NCI-H2029 treated with DMSO at 0.1 percent for 48 hours (cell line): Measurements from ENCODE around the gene MED29.

Experiments used
- DNase-seq: peaks from one replicate; lab custom pipeline; 2025; lab: John Stamatoyannopoulos, UW

The MED29 gene

DNA sequence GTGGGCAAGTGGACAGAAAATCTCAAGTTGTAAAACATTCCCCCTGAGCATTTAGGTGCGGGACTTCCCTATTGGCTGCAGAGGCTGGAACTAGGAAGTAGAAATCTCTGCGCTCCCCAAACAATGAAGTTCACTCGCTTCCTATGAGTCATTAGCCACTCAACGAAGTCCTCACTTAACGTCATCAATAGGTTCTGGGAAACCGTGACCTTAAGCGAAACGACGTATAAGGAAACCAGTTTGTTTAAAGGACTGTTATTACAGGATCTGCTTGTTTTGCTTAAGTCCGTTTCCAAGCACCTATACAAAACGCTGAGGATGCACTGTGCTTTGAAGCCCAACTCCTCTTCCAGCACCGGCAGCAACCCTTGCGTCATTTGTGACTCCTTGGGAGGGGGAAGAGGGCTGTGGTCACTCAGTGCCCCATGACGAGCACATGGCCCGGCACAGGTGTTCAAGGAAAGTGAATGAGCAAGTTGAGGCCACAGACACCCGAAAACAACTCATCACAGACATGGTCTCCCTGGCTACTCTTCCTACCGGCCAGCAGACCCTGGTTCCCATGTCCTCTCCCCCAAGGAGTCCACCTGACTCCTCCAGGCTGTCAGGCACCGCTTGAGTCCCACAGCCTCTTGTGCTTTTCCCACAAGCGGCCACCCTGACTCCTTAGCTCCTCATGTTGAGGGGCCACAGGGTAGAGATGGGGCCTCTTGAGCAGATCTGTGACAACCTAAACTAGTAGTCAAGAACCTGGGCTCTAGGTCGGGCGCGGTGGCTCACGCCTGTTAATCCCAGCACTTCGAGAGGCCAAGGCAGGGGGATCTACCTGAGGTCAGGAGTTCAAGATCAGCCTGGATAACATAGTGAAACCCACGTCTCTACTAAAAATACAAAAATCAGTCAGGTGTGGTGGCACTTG is 39.8 kb downstream of the MED29 start:
- DNase-seq, result peak; percentile 45

DNA sequence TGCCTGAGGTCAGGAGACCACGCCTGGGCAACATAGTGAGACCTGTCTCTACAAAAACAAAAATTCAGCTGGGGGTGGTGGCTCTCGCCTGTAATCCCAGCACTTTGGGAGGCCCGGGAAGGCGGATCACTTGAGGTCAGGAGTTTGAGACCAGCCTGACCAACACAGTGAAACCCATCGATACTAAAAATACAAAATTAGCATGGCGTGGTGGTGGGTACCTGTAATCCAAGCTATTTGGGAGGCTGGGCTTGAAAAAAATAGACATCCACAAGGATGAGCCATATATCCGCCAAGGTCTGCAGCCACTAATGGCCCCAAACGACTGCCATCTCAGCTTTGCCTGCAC is 41.5 kb downstream of the MED29 start:
- no peak for DNase-seq

DNA sequence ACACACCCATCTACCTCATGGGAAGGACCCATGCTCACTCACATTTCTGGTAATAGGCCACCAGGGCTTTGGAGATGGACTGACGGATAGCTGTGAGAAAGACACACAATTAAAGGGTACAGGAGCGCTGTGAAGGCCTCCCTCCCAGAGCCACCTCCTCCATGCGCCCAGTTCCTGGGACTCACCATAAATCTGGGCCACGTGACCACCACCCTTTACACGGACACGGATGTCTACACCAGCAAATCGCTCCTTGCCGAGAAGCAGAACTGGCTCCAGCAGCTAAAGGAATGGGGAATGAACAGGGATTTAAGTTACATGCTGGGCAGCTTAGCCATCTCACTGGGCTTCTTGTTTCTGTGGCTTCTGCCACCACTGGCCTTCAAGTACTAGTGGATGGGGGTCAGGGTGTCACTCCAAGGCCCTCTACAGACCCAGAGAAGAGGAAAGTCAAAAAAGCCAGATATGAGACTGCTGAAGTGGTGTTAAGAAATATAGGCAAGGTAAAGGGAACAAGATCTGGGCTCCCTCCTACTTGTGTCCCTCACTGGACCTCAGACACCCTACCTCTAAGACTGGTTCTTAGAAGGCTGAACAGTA is 42.4 kb downstream of the MED29 start:
- no peak for DNase-seq

DNA sequence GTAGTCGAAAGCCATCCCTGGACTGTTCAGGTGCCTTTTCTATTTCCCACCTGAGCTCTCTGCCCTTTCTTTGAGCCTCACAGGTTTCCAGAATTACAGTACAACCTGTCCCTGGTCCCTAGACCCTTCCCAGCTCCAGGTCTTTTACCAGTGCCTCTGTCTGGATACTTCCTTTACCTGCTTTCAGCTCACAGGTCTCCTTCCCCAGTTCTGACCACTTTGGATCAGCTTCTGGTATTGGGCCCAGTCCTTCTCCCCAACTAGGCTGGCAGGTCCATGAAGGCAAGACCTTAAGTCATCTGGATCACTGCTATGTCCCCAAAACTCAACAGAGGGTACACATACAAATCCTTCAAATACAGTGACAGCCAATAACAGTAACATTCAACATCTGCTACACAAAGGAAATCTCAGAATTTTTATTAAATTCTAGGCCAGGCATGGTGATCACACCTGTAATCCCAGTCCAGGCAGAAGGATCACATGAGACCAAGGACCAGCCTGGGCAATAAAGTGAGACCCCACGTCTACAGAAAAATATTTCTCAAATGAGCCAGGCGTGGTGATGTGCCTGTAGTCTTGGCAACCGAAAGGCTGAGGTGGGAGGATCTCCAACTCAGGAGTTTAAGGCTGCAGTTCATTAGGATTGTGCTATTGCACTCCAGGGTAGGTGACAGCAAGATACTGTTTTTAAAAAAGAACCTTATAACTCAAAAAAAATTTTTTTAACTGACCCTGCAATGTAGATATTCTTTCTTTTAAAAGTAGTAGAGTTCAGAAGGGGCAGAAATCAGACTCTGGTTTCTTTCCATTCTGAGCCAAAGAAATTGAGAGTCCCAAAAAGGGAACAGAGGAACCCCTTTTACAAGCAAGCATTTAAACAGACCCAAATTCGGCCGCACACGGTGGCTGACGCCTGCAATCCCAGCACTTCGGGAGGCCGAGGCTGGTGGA is 43.2 kb downstream of the MED29 start:
- DNase-seq, result no peak

DNA sequence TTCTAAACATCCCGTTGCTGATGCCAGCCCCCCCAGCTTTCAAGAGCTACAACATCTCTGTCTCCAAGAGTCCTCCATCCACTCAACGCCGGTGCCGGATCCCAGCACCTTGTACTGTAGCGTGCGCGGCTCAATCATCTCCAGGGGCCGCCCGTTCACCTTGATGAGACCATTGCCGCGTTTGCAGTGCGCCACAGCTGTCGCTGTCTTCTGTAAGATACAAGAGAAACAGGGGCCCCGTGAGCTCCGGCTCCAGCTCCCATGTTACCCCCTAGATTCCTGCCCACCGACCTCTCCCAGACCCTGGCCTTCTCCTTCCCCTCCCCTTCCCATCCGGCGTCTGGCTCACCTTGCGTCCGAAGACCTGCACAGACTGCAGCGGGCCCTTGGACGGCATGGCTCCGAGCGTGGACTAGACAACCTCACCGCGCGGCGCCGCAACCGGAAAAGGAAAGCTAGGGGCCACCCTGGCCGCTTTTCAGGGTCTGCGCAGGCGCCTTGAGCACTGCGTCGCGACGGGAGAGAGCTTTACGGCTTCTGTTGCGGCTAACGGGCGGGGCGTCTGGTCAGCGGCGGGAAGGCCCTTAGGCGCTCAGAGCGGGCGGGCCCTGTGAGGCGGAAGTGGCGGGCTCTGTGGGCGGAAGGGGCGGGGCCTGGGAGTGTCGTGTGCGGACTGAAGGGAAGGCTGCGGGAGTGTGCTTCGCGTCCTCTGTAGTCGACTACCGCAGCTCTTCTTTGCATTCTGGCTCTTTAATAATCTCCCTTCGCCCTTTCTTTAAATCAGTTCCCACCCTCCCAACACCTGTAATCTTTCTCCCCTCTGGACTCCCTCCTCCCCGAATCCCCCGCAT is 44.5 kb downstream of the MED29 start, which contains the start of gene RPS16:
Gene RPS16 (minus strand): TSS at position 451 of the 851 bp plus-strand sequence. CDS start 54 bp downstream, at position 397.
- DNase-seq, result peak; percentile 88

DNA sequence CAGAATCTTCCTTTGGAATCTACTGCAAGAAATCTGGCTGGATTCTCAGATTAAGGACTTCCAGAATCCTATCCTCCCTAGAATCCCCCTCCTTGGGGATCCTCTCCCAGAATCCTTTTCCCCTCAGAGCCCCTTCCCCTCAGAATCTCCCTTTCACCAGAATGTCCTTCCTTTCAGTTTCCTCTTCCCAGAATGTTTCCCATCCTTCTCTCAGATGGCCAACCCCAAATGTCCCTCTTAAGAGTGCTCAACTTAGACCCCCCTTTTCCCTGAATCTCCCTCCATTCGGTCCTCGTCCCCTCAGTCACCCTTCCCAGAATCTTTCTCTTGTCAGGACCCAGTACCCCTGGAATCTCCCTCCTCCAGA is 45.2 kb downstream of the MED29 start:
- no peak for DNase-seq

DNA sequence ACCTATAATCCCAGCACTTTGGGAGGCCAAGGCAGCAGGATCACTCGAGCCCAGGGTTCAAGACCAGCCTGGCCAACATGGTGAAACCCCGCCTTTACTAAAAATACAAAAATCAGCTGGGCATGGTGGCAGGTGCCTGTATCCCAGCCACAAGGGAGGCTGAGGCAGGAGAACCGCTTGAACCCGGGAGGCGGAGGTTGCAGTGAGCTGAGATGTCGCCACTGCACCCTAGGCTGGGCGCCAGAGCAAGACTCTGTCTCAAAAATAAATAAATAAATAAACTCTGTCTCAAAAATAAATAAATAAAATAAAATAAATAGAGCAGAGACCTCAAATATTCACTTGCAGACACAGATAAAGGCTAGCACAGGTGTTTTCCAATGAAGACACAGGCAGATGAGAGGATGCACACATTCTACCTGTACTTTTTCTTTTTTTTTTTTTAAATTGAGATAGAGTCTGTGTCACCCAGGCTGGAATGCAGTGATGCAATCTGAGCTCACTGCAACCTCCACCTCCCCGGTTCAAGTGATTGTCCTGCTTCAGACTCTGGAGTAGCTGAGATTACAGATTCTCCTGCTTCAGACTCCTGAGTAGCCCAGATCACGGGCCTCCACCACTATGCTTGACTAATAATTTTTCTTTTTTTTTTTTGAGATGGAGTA is 47.2 kb downstream of the MED29 start:
- DNase-seq, result no peak

DNA sequence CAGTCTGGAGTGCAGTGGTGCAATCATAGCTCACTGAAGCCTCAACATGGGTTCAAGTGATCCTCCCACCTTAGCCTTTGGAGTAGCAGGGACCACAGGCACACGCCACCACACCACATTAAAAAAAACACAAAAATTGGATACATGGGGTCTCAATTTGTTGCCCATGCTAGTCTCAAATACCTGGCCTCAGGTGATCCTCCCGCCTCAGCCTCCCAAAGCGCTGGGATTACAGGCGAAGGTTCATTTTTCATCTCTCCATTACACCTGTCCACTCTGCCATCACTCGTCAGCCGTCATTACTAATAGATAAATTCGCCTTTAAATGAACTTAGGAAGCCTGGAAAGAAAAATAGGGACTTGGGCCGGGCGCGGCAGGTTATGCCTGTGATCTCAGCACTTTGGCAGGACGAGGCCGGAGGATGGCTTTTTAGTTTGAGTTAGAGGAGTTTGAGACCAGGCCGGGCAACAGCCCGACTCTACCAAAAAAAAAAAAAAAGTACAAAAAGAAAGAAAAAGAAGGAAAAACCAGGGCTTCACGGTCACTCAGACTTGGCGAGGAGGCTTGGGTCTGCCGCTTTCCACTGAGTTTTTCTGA is 53.5 kb downstream of the MED29 start:
- no peak for DNase-seq

DNA sequence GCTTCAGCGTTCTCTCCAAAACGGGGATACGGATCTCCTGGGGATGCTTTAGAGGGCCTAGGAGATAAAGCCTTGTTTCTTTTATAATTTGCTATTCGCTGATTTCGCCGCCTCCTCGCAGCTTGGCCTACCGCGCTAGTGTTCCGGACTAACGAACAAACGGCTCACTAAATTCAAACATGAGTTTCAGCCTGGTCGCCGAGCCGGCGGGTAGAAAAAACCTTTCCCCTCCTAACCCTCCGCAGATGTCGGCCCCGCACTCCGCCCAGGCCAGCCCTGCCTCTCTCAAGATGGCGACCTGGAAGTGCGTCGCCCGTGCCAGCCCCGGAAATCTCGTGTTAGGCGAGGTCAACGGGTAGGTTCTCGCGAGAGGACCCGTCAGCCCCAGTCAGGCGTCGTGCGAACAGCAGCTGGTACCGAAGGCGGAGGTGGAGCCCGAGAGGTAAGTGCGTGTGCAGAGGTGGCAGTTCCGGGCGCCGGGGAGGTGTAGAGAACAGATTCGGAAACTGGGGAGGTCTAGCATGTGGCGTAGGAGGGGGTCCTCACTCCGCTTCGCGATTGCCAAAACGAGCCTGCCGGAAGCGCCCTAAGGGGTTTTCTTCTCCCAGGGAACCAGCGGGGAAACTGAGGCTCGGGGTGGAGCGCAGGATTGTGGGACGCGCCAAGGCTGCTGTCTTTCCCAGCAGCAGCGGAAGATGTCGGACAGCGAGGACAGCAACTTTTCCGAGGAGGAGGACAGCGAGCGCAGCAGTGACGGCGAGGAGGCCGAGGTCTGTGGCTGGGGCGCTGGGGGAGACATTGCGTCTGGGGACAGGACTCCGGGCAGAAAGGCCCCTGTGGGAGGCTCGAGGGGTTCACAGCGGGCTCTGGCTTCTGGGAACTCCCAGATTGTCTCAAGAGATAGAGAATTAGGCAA is 54.3 kb downstream of the MED29 start, which contains the start of gene SUPT5H:
Gene SUPT5H (plus strand): TSS at position 387 of the 916 bp plus-strand sequence. CDS start 309 bp downstream, at position 696.
- peak; percentile 85 for DNase-seq

DNA sequence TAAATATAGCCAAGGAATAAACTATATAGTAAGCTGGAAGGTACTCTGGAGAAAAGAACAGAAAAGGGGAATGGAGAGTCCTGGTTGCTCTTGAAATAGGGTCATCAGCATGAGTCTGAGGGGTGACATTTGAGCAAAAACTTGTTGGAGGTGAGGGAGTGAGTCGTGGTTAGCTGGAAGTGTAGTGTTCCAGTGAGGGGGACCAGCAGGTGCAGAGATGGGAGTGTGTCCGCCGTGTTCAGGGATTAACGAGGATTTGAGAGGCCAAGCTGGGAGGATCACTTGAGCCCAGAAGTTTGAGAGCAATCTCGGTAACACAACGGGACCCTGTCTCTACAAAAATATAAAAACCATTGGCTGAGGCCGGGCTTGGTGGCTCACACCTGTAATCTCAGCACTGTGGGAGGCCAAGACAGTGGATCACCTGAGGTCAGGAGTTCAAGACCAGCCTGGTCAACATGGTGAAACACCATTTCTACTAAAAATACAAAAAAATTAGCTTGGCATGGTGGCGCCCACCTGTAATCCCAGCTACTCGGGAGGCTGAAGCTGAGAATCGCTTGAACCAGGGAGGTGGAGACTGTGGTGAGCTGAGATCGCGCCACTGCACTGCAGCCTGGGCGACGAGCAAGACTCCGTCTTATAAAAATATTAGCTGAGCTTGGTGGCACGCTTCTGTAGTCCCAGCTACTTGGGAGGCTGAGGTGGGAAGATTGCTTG is 55.3 kb downstream of the MED29 start:
- DNase-seq, result no peak

DNA sequence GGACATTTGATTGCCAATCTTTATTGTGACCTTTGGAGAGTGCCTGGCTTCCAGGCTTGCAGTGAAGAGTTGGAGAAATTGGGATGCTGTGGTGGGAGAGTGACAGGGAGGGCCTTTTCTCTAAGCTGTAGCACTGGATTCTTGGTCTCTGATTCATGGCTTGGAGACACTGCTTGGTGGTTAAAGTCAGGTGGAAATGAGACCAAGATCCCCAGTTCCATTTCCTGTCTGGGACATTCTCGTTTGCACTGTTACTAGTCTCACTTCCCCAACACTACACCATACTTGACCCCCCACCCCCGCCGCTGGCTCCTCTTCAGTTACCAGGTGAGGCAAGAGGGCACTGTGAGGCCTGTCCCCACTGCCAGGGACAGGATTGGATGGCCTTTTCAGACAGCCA is 57.1 kb downstream of the MED29 start:
- DNase-seq, result no peak

DNA sequence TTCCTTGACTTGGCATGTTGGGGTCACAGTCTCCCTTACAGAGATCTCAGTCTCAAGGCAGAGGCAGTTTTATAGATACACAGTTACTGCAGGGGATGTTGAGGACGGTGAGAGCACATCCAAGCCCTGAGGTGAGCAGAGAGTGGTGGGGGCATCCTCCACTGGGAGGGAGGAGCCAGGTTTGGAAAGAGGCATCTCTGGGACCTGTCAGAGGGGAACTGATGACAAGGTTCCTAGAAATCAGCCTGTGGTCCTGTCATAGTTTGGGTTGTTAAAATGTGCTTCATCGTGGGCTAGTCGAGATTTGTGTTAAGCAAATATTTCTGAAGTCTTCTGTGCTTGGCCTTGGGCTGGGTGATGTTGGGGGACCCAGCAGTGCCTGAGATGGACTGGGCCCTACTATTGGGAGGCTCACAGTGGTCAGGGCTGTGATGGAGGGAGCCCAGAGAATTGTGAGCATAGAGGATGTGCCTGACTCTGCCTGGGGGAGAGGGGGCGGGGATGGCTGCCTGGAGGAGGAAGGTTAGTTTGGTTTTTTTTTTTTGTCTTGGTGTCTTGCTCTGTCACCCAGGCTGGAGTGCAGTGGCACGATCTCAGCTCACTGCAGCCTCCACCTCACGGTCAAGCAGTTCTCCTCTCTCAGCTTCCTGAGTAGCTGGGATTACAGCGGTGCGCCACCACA is 58.1 kb downstream of the MED29 start:
- DNase-seq, result no peak
